Endothelial cell of hepatic sinusoid (primary cell): Measurements from ENCODE around the gene PLEKHG3.

Source experiments
- in situ Hi-C: cut with HindIII; loops from 2 replicates; pipeline ENCODE4 v1.10.0; 2017; ENCODE audit warnings: low sequenced_read_pairs

Gene PLEKHG3

DNA sequence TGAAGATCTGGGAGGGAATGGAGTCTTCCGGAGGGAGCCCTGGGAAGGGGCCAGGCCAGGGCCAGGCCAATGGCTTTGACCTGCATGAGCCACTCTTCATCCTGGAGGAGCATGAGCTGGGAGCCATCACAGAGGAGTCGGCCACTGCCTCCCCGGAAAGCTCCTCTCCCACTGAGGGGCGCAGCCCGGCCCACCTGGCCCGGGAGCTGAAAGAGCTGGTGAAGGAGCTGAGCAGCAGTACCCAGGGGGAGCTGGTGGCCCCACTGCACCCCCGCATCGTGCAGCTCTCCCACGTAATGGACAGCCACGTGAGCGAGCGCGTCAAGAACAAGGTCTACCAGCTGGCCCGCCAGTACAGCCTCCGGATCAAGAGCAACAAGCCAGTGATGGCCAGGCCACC lies 37.7 kb downstream of the PLEKHG3 start:
- in situ Hi-C loops, result no loop called here

DNA sequence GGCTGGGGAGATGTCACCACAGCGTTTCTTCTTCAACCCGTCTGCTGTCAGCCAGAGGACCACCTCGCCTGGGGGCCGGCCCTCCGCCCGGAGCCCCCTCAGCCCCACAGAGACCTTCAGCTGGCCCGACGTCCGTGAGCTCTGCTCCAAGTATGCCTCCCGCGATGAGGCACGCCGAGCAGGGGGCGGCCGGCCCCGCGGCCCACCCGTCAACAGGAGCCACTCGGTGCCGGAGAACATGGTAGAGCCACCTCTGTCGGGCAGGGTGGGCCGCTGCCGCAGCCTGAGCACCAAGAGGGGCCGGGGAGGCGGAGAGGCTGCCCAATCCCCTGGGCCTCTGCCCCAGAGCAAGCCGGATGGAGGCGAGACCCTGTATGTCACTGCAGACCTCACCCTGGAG lies 38.8 kb downstream of the PLEKHG3 start:
- in situ Hi-C loops, result no loop called here

- in situ Hi-C loops, result no loop called here
These were observed 41.4 kb downstream of the PLEKHG3 start for GRCh38 chr14:64745511-64746091.

- in situ Hi-C loops, result no loop called here
These were observed 42.4 kb downstream of the PLEKHG3 start for GRCh38 chr14:64746298-64747250.

- in situ Hi-C loops, result no loop called here
These were observed 43.1 kb downstream of the PLEKHG3 start for GRCh38 chr14:64747327-64747726.

GRCh38 chr14:64748521-64748920 lies 44.3 kb downstream of the PLEKHG3 start:
- in situ Hi-C loops, result no loop called here

DNA sequence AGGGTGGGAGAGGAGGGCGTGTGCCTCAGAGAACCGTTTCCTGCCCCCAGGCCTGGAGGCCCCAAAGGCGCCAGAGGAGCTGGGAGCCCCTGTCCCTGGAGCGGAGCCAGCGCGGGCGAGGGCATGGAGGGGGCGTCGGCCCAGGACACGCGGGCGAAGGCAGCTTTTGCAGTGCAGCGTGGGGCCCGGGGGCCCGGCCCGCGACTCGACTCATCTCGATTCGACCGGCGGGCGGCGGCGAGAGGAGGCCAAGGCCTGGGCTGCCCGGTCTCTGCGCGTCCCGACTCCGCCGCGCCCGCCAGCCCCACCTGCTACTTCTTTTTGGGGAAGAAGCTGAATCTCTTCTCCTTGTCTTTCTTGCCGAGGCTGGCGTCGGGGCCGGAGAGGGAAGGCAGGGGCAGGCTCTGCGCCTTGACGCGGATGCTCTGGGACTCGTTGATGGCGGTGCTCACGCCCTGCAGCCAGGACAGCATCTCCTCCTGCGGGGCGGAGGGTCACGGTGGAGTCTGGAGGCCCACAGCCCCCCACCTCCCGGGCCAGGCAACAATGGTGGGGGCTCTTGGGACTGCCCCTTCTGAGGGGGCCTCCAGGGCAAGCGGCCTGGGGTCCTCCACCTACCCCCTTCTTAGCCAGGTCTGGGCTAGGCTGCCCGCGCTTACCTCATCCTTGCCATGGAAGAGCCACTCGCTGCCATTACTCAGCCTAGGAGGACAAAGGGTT lies 44.9 kb downstream of the PLEKHG3 start:
- in situ Hi-C loops, result no loop called here

DNA sequence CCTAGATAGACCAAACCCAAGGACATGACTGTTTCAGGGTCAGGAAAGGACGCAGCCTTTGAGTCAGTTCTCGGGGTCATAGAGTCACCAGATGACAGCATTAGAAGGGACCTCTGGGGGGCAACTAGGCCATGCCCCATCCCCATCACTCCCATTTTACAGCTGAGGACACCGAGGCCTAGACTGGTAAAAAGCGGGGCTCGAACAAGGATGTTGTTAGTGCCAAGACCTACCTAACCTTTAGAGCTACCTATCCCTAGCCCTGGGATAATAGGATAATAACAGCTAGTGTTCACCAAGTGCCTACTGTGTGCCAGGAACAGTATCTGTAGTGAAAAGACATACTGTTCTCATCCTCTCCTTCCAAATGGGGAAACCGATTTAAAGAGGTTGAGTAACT lies 48.7 kb downstream of the PLEKHG3 start:
- in situ Hi-C loops, result loop anchor here (10.0 kb wide), 1 partner anchor 58 kb away; no protein-coding TSS in a partner anchor

DNA sequence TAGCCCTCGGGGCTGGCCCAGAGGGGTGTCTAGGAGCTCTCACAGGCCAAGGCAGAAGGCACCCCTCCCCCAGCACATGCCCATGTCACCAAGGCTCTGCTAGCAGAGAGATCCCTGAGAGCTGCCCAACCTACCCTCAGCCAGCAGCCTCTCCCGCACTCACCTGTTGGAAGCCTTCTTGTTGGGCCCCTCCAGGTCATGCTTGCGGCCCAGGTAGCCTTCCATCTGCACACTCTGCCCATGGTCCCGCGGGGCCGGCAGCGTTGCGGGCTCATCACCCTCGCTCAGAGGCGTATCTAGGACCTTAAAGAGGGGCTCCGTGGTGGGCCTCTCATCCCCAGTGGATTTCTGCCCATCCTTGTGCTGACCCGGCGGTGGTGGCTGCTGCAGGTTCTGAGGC lies 49.1 kb downstream of the PLEKHG3 start:
- in situ Hi-C loops, result loop anchor here (10.0 kb wide), 1 partner anchor 59 kb away; no protein-coding TSS in a partner anchor

DNA sequence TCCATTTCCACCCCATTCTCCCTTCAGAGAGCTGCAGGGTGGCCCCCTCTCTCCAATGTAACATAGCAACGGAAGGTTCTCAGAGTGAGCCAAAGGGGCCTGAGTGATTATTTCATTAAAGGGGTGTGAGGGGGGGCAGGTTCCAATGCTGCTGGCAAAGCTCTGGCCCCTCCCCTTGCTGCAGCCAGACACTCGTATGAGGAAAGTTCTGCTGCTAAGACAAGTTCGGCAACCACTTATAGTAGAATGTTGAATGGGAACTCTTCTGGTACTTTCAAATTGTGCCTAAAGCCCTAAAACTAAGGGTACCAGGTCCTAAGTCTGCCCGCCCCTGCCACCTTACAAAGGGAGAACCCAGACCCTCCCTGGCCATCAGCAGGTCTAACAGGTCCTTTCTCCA lies 49.8 kb downstream of the PLEKHG3 start:
- in situ Hi-C loops, result loop anchor here (10.0 kb wide), 1 partner anchor 59 kb away; no protein-coding TSS in a partner anchor

DNA sequence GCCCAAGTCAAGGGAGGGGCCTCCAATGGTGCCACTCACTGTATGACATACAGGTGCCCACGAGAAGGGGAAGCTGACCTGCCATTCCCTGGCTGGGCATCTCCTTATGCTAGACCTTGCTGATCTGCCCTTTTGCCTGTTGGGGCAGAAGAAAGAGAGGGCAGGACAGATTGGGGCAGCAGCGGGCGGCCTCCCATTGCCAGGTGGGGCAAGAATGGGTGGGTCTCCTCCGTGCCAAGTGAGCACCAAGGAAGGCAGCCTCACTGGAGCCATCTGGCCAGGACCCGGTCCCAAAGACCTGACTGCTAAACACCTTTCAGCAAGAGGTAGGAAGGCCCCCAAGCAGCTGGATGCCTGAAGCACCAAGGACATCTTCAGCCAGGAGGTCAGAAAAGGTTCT lies 50.5 kb downstream of the PLEKHG3 start:
- in situ Hi-C loops, result loop anchor here (10.0 kb wide), 1 partner anchor 60 kb away; no protein-coding TSS in a partner anchor

GRCh38 chr14:64755781-64756221 lies 51.6 kb downstream of the PLEKHG3 start:
- in situ Hi-C loops, result loop anchor here (10.0 kb wide), 1 partner anchor 61 kb away; no protein-coding TSS in a partner anchor

DNA sequence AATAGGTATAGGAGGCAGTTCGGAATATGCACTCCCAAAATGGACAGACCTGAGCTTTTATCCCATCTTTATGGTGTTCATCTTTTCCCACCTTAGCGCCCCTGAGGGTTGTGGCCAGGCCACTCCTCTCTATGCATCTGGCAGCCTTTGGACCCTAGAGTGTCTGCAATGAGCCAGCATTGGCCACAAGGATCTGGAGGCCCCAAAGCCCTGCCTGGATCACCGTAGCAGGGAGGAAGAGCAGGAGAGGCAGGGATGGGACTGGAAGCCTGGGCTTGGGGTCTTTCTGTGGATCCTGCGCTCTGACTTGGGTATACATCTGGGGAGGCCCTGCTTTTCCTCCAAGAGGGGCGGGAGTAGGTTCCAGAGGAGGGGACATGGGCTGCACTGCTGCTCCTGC lies 52.5 kb downstream of the PLEKHG3 start:
- in situ Hi-C loops, result loop anchor here (10.0 kb wide), 1 partner anchor 62 kb away; no protein-coding TSS in a partner anchor

DNA sequence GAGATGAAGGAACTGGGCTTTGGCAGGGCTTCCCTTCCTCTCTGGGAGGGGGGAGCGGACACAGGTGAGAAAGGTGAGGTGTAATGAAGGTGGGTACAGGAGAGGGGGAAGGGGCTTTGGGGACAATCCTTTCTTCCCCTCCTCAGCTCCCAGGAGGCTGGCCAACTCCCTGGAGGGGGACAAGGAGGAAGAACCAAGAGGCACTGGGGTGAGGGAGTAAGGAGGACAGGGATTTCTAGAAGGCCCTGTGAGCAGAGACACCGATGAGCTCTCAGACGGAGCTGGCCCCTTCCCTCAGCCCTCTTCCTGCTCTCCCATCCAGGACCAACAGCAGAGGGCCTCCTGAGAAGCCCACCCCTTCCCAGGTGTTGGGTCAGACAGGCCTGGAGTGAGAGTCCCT lies 53.4 kb downstream of the PLEKHG3 start:
- in situ Hi-C loops, result loop anchor here (10.0 kb wide), 1 partner anchor 63 kb away; no protein-coding TSS in a partner anchor

DNA sequence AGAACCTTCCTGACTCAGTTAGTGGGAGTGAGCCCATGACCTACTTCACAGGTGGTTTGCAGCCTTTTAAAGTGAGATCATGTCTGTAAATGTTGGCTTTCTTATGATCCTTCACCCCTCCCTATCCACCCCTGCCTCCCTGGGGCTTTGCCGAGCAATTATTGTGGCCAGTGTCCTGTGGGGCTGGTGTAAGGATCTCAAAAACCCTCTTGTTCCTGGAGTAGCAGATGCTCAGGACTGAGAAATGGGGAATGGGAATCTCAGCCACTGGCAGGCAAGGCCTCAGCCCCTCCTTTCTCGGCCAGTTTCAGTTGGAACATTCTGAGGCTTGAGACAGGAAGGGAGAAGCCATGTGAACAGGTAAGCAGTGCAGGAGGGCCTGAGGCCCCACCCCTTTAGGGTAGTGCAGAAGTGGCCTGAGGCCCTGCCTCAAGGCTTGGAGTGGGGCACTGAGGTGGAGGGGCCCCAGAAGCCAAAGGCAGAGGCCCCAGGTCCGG lies 53.8 kb downstream of the PLEKHG3 start:
- in situ Hi-C loops, result loop anchor here (10.0 kb wide), 1 partner anchor 63 kb away; no protein-coding TSS in a partner anchor

DNA sequence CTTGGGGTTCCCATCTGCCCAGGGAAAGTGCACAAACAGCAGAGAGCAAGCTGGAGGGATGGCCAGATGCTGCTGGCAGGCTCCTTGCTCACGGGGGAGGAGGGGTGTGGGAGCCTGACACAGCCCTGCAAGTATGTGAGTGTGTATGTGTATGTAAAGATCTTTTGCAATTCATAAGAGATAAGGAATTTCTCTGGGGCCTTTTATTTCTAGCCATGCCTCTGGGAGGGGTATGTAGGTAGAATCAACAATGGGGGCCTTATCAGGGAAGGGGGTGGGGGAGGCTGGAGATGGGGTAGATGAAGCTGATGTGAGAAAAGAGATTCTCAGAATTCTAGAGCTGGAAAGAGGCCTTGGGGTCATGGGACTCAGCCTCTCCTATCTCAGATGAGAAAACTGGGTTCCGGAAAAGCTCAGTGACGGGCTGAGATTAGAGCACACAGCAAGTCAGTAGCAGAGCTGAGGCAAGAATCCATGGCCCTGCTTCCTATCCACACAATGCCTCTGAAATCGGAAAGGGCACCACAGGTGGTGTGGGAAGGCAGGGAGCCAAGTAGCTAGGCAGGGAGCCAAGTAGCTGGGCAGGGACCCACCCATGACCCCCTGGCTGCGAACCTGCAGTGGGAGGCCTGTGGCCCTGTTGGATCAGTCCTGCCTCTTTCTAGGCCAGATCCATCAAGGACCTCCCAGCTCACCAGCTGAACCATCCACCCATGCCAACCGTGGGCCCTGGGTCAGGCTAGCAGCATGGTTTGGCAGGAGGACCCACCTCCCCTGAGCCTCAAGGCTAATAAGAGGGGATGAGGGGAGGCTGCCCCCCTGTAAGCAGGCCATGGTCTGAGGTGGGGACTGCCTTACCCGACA lies 54.7 kb downstream of the PLEKHG3 start:
- in situ Hi-C loops, result loop anchor here (10.0 kb wide), 1 partner anchor 64 kb away; no protein-coding TSS in a partner anchor

GRCh38 chr14:64759555-64759938 lies 55.3 kb downstream of the PLEKHG3 start:
- in situ Hi-C loops, result loop anchor here (10.0 kb wide), 1 partner anchor 65 kb away; no protein-coding TSS in a partner anchor

GRCh38 chr14:64760146-64760755 lies 56.0 kb downstream of the PLEKHG3 start:
- in situ Hi-C loops, result no loop called here

DNA sequence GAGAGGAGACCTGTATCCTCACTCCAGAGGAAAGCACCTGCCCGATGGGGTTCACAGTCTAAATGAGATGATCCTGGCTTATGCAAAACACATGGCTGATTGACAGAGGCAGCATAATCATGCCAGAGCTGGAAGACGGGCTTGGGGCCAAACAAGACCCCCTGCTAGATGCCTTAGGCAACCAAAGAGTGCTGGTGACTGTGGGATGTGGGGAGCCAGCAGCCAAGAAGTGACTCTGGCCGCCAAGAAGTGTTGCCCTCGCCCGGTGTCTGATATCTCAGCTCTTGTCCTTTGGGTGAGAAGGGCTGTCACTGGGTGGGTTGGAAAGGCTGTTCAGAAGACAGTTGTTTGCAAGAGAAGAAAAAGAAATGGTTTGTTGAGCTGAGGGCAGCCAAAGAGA lies 56.7 kb downstream of the PLEKHG3 start:
- in situ Hi-C loops, result no loop called here
